ENCODE data around the gene KRTAP5-4.
"Not testable (repeated sequence)": the region's sequence is repeated elsewhere in the genome, so short reads cannot be mapped to it uniquely, and the experiment has no call there.

KRTAP5-4 gene

GRCh38 chr11:1653541-1654387, 31.8 kb upstream of the KRTAP5-4 start:
- no peak for DNase-seq (ENCODE audit: low read depth in 2 of 3, low spot score in 2 of 3)

DNA sequence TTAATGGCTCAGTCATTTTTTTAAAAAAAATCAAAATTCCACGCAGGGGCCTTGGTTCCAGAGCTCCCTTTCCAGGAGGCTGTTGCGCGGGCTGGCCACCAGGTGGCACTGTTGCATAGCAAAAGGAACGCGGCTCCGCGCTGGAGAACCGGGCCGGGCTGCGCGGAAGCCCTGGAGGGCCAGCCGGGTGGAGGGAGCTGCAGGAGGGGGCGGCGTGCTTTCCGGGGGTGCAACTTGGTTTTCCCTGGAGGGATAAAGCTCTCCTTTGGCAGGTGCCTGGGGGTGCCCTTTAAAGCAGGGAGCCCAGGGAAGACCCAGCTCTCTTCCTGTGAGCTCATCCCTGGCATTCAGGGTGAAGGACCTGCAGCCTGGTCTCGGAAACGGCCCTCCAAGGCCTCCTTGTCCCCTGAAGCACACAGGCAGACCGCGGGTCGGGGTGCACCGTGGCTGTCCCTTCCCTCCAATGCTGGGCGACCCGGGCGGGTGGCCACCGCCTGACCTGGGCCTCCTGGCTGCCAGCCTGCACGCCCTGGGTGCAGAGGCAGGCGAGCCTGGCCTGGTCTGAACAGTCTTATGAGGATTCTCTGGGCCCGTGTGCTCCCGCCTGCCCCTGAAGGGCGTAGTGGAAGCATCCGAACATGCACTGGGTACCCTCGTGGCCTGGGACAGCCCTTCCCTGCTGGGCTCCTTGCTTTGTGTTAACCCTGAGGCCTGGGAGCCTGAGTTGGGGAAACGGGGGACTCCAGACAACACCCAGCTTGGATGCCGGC, 31.0 kb upstream of the KRTAP5-4 start:
- peak; percentile 43 to 84 (median 73) for DNase-seq (ENCODE audit: low read depth in 2 of 3, low spot score in 2 of 3)

- no peak for DNase-seq (ENCODE audit: low read depth in 2 of 3, low spot score in 2 of 3)
These were observed 30.5 kb upstream of the KRTAP5-4 start for GRCh38 chr11:1652442-1652770.

GRCh38 chr11:1652026-1652425, 30.1 kb upstream of the KRTAP5-4 start:
- no peak for DNase-seq (ENCODE audit: low read depth in 2 of 3, low spot score in 2 of 3)

DNA sequence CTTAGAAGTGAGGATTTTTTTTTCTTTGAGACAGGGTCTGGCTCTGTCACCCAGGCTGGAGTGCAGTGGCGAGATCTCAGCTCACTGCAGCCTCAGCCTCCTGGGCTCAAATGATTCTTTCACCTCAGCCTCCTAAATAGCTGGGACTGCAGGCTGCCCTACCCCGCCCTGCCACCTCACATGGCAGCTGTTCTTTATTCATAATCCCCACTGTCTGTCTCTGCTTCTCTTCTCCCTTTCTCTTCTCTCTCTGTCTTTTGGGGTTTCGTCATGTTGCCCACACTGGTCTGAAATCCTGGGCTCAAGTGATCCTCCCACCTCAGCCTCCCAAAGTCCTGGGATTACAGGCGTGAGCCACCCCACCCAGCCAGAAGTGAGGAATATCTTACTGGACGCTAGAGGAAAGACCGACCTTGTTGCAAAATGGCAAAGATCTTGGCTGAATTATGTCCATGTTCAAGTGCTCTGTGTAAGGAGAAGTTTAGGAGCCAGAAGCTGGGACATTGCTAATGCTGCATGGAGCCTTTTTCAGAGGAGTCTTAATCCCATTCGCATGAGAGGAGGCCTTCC, 29.6 kb upstream of the KRTAP5-4 start:
- DNase-seq (ENCODE audit: low read depth in 2 of 3, low spot score in 2 of 3), result no peak

DNA sequence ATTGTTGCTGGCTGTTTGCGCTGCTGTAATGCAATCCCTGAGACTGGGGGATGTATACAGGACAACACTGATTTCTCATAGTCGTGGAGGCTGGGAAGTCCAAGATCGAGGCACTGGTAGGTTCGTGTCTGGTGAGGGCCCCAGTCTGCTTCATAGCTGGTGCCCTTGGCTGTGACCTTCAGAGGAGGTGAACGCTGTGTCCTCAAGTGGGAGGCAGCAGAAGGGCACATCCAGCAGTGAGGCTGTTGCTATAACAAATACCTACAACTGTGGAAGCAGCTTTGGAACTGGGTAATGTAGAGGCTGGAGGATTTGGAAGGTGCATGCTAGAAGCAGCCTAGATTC, 29.0 kb upstream of the KRTAP5-4 start:
- DNase-seq (ENCODE audit: low read depth in 2 of 3, low spot score in 2 of 3), result no peak

GRCh38 chr11:1650034-1650917, 28.3 kb upstream of the KRTAP5-4 start:
- DNase-seq (ENCODE audit: low read depth in 2 of 3, low spot score in 2 of 3), result no peak

DNA sequence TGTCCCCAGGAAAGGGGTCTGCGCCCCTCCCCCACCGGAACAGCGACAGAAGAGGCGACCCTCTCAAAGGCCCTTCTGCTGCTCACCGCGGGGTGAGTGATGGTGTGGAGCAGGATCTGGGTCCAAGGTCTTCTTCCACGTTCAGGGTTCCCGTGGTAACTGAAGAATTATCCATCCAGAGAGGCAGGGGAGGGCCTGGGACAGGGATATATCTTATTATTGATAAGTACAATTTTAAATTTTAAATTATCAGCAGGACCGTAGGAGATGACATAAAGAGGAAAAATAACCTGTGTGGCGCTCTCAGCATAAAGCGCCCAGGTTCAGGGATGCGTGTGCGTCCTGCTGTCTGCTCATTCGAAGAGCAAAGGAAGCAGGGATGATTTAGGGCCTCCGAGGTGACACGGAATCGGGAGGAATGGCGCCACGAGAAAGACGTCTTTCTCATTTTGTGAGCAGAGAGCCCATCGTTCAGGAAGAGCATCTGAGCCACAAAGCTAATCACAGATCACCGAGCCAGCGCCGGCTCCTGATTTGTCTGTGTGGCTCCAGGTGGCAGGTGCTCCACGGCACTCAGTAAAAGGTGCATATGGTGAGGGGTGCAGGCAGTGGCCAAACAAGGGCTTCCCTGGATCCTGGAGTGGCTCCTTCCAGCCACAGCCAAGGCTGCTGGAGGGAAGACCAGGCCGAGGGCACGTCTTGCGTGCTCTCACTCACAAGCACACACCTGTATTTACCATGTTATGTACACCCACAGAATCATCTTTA, 26.9 kb upstream of the KRTAP5-4 start:
- no peak for DNase-seq (ENCODE audit: low read depth in 2 of 3, low spot score in 2 of 3)

DNA sequence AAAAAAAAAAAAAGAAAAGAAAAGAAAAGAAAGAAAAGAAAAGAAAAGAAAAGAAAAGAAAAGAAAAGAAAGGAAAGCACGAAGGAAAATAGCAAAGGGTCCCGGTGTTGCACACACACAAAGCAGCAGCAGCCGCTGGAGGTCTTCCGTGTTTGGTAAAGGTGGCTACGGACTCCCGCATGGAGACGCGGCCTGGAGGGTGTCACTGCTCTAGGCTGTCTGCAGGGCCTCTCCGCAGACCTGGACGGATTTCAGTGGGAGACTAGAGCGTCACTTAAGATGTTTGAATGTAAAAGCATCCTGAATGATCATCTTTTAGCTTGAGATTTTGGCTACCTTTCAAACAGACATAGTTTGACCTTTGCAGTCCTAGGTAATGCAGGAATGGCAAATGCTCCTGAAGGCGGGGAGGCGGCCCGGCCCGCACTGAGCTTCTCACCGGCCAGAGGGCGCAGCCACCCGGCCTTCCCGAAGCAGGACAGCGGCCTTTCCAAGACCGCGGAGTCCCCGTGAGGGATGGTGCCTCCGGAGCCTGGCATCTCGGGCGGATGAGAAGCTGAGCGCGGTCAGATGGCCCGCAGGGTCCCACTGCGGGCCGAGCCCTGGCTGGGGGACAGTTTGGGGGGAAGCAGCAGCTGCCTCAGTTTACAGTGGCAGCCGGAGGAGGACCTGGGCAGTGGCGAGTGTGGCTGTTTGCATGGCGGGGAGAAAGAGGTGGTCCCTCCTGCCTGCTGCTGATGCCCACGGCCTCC, 26.1 kb upstream of the KRTAP5-4 start:
- no peak for DNase-seq (ENCODE audit: low read depth in 2 of 3, low spot score in 2 of 3)

DNA sequence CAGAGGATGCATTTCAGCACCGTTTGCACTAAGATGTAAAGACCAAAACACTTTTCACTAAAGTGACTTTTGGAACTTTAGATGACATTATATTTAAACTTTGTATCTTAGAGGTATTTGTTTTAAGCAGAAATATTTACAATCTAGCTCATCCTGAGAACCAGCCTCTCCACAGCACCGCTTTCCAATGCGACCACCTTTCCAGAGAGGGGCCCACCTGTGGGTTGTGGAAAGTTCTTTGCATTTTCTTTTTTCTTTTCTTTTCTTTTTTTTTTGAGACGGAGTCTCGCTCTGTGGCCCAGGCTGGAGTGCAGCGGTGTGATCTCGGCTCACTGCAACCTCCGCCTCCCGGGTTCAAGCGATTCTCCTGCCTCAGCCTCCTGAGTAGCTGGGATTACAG, 24.6 kb upstream of the KRTAP5-4 start:
- not testable (repeated sequence) for DNase-seq (ENCODE audit: low read depth in 2 of 3, low spot score in 2 of 3)

GRCh38 chr11:1645357-1645821, 23.5 kb upstream of the KRTAP5-4 start:
- no peak for DNase-seq (ENCODE audit: low read depth in 2 of 3, low spot score in 2 of 3)

DNA sequence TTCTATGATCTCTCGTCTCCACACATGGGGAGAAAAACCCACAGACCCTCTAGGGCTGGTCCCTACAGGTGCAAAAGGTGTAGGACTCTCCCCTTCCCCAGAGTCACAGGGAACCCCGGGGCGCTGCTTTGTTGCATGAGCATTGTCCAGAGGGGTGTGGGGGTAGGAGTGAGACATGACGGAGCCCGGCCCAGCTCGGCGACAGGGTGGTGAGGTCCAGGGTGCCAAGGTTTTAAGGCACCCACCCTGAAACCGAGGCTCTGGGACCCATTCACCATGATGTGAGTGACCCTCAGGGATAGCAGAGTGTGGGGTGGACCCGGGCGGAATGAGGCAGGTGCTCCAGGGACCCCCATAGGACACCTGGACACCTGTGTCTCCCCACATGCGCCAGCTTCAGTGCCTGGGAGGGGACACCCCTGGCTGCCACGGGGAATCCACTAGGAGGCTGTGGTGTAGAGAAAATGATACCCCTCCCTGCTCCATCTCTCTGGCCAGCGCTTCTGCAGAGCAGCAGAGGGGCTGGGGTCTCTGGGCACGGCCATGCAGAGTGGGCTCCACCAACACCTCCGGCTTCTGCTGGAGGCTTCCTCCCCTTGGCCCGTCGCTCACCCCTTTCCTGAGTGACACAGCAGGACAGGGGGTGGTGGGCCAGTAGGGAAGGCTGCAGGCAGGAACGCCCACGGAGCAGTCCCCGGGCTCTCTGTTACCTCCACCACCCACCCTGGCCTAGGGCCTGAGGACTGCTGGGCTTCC, 22.8 kb upstream of the KRTAP5-4 start:
- no peak for DNase-seq (ENCODE audit: low read depth in 2 of 3, low spot score in 2 of 3)

GRCh38 chr11:1643146-1643690, 21.3 kb upstream of the KRTAP5-4 start:
- no peak for DNase-seq (ENCODE audit: low read depth in 2 of 3, low spot score in 2 of 3)

DNA sequence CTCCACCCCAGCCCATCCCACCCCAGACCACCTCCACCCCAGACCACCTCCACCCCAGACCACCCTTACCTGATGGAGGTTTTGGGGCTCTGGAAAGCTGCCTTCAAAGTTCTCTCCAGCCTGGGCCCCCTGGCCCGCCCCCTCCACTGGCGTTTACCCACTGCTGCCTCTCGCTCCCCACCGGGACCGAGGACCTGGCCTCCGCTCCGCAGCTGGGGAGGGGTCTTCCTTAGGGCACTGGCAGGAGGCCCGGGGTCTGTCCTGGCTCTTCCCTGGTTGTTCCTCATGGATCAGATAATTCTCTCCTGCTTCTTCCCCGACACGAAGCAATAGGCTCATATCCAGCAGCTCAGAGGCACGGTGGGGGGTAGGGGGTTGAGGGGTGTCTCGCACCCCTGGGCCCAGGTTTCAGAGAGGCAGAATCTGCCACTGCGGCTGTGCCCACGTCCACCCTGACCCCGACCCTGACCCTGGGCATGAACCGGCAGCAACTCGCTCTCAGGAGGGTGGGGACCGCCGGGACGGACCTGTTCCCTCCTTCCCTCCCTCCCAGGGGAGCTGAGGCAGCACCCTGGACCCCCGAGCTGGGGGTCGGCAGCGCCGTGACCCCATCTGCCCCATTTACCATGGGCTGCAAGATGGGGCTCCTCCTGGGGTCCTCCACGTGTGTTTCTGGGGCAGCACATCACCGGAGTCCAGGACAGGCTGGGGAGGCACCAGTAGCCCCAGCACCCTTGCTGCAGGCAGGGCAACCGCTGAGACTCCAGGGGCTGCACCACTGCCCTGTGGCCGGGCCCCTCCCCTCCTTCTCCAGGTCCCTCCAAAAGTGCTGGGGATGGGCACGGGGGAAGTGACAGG, 20.6 kb upstream of the KRTAP5-4 start:
- DNase-seq (ENCODE audit: low read depth in 2 of 3, low spot score in 2 of 3), result no peak

DNA sequence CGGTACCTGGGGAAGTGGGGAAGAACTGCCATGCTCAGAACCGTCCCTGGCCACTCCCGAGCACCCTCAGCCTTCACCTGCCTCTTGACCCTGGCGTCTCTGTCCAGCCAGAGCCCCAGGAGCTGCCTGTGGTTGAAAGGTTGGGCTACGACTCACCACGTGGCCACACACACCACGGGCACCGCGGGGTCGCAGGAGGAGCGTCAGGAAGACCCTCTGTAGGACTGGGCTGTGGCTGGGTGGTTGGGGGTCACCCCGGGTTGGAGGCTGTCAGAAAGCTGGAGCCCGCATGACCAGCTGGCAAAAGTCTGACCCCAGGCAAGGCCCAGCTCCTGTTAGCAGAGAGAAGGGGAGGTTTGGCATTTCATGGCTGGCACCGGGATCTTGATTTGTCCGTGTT, 19.2 kb upstream of the KRTAP5-4 start:
- DNase-seq (ENCODE audit: low read depth in 2 of 3, low spot score in 2 of 3), result no peak

DNA sequence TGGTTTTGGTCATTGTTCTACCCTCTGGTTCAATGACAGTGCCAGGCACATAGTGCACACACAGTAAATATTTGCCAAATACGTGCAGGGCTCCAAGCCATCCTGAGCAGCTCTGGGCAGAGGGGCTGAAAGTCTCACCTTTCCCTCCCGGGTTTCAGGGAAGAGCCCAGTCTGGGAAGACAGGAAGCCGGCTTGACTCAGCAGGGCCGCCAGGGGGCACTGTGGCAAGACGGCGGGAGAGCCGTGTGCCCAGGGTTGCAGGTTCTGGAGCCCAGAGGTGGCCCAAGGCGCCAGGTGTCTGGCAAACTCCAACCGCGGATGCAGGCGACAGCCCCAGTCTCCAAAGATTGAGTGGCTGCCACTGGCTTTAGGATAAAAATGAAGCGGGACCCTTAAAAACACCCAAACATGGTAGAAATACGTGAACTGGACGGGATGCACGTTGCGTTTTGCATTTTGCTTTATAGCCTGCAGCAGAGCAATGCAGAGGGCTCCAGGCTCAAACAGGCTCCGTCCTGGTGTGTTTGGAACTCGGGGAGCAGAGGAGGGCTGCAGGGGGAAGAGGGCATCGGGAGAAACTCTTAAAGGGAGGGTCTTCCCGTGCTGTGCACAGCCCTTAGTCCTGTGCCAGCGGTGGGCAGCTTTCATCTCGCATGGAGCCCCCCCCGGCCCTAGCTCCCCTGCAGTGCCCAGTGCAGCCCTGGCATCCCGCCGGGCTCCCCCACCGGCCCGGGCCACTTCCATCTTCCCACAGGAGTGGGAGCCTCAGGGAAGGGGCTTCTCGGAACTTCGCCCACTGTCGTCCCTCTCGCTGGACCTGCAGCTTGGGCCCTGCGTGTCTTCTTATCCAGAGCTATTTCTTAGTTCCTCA, 18.4 kb upstream of the KRTAP5-4 start:
- no peak for DNase-seq (ENCODE audit: low read depth in 2 of 3, low spot score in 2 of 3)

- DNase-seq (ENCODE audit: low read depth in 2 of 3, low spot score in 2 of 3), result no peak
These were observed 17.7 kb upstream of the KRTAP5-4 start for GRCh38 chr11:1639666-1640065.
